Measurements from ENCODE around the gene BDNF. TPM values are rescaled to one million over a fixed set of nuclear protein-coding genes. Genes with fewer than 3 reads are reported as not detected.

Gene BDNF
- total RNA-seq, 1 donor from 2014 or later = 0.25 TPM

DNA sequence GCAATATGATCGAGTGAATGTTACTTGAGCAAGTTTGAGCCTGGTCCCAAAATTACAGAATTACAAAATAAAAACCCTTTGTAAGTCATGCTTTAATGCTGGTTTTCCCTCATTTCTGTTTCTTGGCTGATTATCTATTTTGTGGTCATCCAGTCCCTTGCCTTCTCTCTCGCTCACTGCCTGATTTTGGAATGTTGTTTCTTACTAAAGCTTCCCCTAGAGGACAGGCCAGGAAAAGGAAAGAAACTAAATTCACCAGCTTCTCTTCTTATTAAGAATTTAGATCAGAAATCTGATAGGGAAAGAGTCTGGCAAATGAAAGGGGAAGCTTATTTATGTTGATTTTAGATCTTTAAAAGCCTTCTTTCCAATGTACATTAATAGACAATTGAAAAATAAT lies 16.6 kb upstream of the BDNF start:
- DNase-seq (ENCODE audit: extremely low spot score in 2 of 2) = no peak
- Histone ChIP-seq H3K27ac (no peak overlapping the region), H3K4me3 (no peak overlapping the region), H3K4me1 (peaks cover 19% of the 10 kb centered on the region), H3K9me3 (no peaks in the 10 kb centered on the region), H3K27me3 (no peaks in the 10 kb centered on the region), H3K36me3 (no peaks in the 10 kb centered on the region)
- no peak for TF ChIP-seq POLR2A (IDR thresholded peaks at IDR 0.05)
- TF ChIP-seq CTCF (IDR thresholded peaks at IDR 0.05) = no peak
- no peak for TF ChIP-seq POLR2AphosphoS5 (IDR thresholded peaks at IDR 0.05; ENCODE audit: insufficient read depth in 1 of 2, low read depth in 1 of 2)
- intact Hi-C loops (cut with DNase I) = no loop called here

DNA sequence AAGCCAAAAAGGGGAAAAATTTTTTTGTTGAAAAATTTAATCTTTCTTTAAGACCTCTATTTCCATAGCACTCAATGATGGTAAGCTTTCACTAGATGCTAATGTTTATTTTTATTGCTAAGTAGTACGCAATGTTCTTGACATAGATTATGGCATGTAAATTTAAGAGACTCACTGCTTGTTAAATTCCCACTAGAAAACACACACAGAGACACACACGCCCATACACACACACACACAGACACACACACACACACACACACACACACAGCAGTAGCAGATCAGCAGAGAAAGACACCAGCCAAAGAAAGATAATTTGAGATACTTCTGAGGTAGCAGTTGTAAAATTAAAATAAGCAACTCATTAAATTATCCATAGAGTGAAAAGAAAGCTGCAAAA lies 16.0 kb upstream of the BDNF start:
- peaks cover 17% of the 10 kb centered on the region for H3K4me1 ChIP-seq
- no peak overlapping the region for H3K4me3 ChIP-seq
- no peaks in the 10 kb centered on the region for H3K9me3 ChIP-seq
- intact Hi-C loops (cut with DNase I) = no loop called here
- no peaks in the 10 kb centered on the region for H3K27me3 ChIP-seq
- H3K36me3 ChIP-seq = no peaks in the 10 kb centered on the region
- TF ChIP-seq POLR2AphosphoS5 (IDR thresholded peaks at IDR 0.05; ENCODE audit: insufficient read depth in 1 of 2, low read depth in 1 of 2) = no peak
- DNase-seq (ENCODE audit: extremely low spot score in 2 of 2) = no peak
- no peak overlapping the region for H3K27ac ChIP-seq

DNA sequence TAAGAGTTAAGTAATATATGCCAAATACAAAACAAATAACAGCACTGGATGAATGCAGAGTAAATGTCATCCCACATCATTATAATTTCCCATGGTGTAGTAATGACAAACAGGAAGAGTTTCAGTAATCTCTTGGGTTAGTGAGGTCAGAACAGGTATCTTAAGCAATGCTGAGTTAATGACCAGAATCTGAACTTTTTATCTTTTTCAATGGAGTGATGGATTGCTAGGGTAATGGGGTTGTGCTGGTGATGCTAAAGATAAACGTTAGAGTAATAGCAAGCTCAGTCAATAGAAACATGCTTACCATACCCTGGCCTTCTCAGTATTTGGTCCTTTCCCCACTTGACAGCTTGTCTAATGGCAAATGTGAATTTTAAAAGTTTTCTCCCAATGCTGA lies 11.5 kb upstream of the BDNF start:
- Histone ChIP-seq H3K9me3 (no peaks in the 10 kb centered on the region), H3K4me3 (no peak overlapping the region), H3K4me1 (no peaks in the 10 kb centered on the region), H3K27me3 (no peaks in the 10 kb centered on the region), H3K27ac (no peak overlapping the region), H3K36me3 (no peaks in the 10 kb centered on the region)
- no peak for DNase-seq (ENCODE audit: extremely low spot score in 2 of 2)
- intact Hi-C loops (cut with DNase I) = no loop called here
- no peak for TF ChIP-seq POLR2A (IDR thresholded peaks at IDR 0.05)
- TF ChIP-seq CTCF (IDR thresholded peaks at IDR 0.05) = no peak
- TF ChIP-seq POLR2AphosphoS5 (IDR thresholded peaks at IDR 0.05; ENCODE audit: insufficient read depth in 1 of 2, low read depth in 1 of 2) = no peak

DNA sequence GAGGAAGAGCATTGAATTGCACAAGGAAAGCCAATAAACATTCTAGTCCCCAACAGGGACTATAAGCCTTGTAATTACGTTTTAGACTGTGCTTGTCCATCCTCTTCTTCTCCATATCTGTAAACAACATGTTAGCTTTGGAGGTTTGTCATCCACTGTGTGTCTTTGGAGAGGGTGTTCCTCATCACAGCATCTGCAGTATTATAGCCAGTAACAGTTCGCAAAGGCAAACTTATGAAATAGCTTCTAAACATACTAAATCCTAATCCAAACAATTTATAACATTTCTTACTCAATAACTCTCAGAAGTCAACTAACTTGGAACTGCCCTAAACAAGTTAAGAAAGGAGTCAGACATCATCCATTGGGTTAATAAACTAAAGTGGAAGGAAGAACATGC lies 10.3 kb upstream of the BDNF start:
- no peak for TF ChIP-seq CTCF (IDR thresholded peaks at IDR 0.05)
- no peak for TF ChIP-seq POLR2AphosphoS5 (IDR thresholded peaks at IDR 0.05; ENCODE audit: insufficient read depth in 1 of 2, low read depth in 1 of 2)
- TF ChIP-seq POLR2A (IDR thresholded peaks at IDR 0.05) = no peak
- intact Hi-C loops (cut with DNase I) = no loop called here
- no peaks in the 10 kb centered on the region for H3K27me3 ChIP-seq
- no peaks in the 10 kb centered on the region for H3K36me3 ChIP-seq
- no peaks in the 10 kb centered on the region for H3K9me3 ChIP-seq
- DNase-seq (ENCODE audit: extremely low spot score in 2 of 2) = no peak
- H3K4me3 ChIP-seq = no peak overlapping the region
- no peaks in the 10 kb centered on the region for H3K4me1 ChIP-seq
- H3K27ac ChIP-seq = no peak overlapping the region

- no peak for TF ChIP-seq POLR2AphosphoS5 (IDR thresholded peaks at IDR 0.05; ENCODE audit: insufficient read depth in 1 of 2, low read depth in 1 of 2)
- TF ChIP-seq POLR2A (IDR thresholded peaks at IDR 0.05) = no peak
- TF ChIP-seq CTCF (IDR thresholded peaks at IDR 0.05) = no peak
- no peak overlapping the region for H3K27ac ChIP-seq
- H3K27me3 ChIP-seq = no peaks in the 10 kb centered on the region
- no peaks in the 10 kb centered on the region for H3K36me3 ChIP-seq
- no peaks in the 10 kb centered on the region for H3K9me3 ChIP-seq
- intact Hi-C loops (cut with DNase I) = no loop called here
- DNase-seq (ENCODE audit: extremely low spot score in 2 of 2) = no peak
- H3K4me3 ChIP-seq = no peak overlapping the region
- H3K4me1 ChIP-seq = no peaks in the 10 kb centered on the region
Measured at GRCh38 chr11:27707676-27708075, 7.4 kb upstream of the BDNF start.
